Peyer's patch (tissue), 4 donors: ENCODE measurements around the gene ADCY2. TPM values are rescaled to one million over a fixed set of nuclear protein-coding genes. Genes with fewer than 3 reads are reported as not detected.

Experiments used
- DNase-seq, 3 donors: peaks; one replicate each; pipeline ENCODE4 v3.0.0-alpha.2; 2017 to 2019
- H3K27ac ChIP-seq, 4 donors: fragments of 200-600 bp; sonication (generic); one replicate each; pipeline ENCODE4 v1.5.1; 2016 to 2019
- H3K27me3 ChIP-seq, 2 donors: fragments of 200-600 bp; sonication (generic); one replicate each; pipeline ENCODE4 v1.5.1; 2019
- H3K36me3 ChIP-seq, 3 donors: fragments of 200-600 bp; sonication (generic); one replicate each; pipeline ENCODE4 v1.5.1; 2016 to 2019
- H3K4me1 ChIP-seq, 4 donors: fragments of 200-600 bp; sonication (generic); one replicate each; pipeline ENCODE4 v1.5.1; 2016 to 2019
- H3K4me3 ChIP-seq, 4 donors: fragments of 200-600 bp; sonication (generic); 1 replicate in 3 of 4; 2 replicates in 1 of 4; pipeline ENCODE4 v1.5.1; 2016 to 2019; ENCODE audit warnings: mild to moderate bottlenecking in 1 of 4
- H3K9me3 ChIP-seq, 4 donors: fragments of 200-600 bp; sonication (generic); one replicate each; pipeline ENCODE4 v1.5.1; 2016 to 2019; ENCODE audit warnings: mild to moderate bottlenecking in 1 of 4
- POLR2A ChIP-seq, 2 donors: fragments of 450-650 bp; IDR thresholded peaks; one replicate each; pipeline ENCODE4 v1.5.1; 2017; ENCODE audit warnings: antibody characterized with exemption in 2 of 2, mild to moderate bottlenecking in 2 of 2, moderate library complexity in 2 of 2
- total RNA-seq, 4 donors: library from RNA; depleted of rRNA; stranded (reverse); fragments of >200 nt; gene quantifications; one replicate each; pipeline ENCODE4 v1.1.0, GENCODE V29; 2016
- TF ChIP-seq, protein P1 (sequence below), 6 experiments: fragments of 450-650 bp in 4 of 6; fragments of 200-600 bp in 2 of 6; sonication (generic) in 1 of 6; IDR thresholded peaks; one replicate each; pipeline ENCODE4 v1.5.1; 2017 to 2019; ENCODE audit warnings: antibody characterized with exemption in 6 of 6, mild to moderate bottlenecking in 3 of 6, moderate library complexity in 1 of 6

Gene ADCY2
- total RNA-seq, 4 donors from 2014 or later, result 0.53 to 12.4 (median 5.1) TPM

DNA sequence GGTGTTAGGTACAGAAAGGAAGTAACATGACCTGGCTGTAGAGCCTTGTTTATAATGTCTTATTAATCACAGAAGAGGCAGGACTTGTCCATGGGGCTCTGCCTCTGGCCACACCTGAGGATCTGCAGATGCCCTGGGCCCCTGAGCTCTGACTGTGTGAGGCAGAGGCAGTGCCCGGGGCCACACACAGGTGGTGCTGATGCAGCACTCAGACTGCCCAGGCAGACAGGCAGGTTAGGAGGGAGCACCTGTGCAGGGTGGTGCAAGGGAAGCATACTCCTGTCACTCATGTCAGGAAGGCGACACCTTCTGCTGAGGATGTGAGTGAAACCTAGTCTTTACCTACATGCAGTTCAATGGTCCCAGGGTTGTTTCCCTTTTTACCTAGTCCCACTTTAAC, 366.3 kb downstream of the ADCY2 start:
- H3K27ac ChIP-seq, result no peak overlapping the region

DNA sequence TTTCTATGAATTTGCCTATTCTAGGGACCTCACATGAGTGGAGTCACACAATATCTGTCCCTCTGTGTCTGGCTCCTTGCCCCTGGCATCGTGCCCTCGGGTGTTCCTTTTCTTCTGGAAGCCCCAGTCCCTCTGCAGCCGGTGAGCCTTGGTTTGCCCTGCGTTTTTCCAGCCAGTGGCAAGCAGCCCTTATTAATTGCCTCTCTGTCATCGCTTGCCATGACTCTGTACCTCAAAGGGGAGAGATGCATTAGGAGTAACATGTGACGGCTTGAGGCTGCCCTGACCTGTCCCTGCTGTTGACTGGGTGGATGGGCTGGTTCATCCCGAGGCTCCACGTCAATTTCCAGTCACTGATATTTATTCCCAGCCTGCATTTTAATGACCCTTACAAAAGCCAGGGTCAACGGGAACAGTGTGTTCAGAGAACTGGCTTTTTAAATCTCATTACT, 367.7 kb downstream of the ADCY2 start:
- no peak for DNase-seq
- Histone ChIP-seq H3K9me3 (no peaks in the 10 kb centered on the region), H3K27me3 (no peaks in the 10 kb centered on the region), H3K4me1 (no peaks in the 10 kb centered on the region), H3K27ac (no peak overlapping the region), H3K36me3 (no peaks in the 10 kb centered on the region), H3K4me3 (no peak overlapping the region)
- TF ChIP-seq POLR2A (IDR thresholded peaks at IDR 0.05), result no peak
- TF ChIP-seq, protein P1, sequence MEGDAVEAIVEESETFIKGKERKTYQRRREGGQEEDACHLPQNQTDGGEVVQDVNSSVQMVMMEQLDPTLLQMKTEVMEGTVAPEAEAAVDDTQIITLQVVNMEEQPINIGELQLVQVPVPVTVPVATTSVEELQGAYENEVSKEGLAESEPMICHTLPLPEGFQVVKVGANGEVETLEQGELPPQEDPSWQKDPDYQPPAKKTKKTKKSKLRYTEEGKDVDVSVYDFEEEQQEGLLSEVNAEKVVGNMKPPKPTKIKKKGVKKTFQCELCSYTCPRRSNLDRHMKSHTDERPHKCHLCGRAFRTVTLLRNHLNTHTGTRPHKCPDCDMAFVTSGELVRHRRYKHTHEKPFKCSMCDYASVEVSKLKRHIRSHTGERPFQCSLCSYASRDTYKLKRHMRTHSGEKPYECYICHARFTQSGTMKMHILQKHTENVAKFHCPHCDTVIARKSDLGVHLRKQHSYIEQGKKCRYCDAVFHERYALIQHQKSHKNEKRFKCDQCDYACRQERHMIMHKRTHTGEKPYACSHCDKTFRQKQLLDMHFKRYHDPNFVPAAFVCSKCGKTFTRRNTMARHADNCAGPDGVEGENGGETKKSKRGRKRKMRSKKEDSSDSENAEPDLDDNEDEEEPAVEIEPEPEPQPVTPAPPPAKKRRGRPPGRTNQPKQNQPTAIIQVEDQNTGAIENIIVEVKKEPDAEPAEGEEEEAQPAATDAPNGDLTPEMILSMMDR (IDR thresholded peaks at IDR 0.05), result no peak

More for the DNA sequence above, 366.3 kb downstream of the ADCY2 start:
- Histone ChIP-seq H3K4me1 (no peaks in the 10 kb centered on the region), H3K9me3 (no peaks in the 10 kb centered on the region), H3K4me3 (no peak overlapping the region), H3K27me3 (no peaks in the 10 kb centered on the region), H3K36me3 (no peaks in the 10 kb centered on the region)
- TF ChIP-seq, protein P1 (IDR thresholded peaks at IDR 0.05), result no peak
- no peak for TF ChIP-seq POLR2A (IDR thresholded peaks at IDR 0.05)
- DNase-seq, result no peak

DNA sequence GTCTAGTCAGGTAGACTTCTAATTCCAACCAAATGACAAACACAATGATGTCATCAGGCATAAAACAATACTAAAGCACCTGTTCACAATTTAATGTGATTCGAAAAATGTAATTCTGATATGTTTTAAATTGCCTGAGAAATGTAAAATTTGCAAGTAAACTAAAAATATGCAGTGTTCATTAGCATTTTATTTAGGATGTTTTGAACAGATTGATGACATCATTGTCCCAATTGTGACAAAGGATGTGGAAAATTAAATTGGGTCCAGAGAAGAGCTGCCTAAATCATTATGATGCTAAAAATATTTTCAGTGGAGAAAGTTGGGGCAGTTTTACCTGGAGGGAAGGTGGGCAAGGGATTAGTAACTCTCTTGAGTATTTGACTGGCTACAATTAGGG, 368.5 kb downstream of the ADCY2 start:
- Histone ChIP-seq H3K27me3 (no peaks in the 10 kb centered on the region), H3K9me3 (no peaks in the 10 kb centered on the region), H3K4me1 (no peaks in the 10 kb centered on the region), H3K27ac (no peak overlapping the region), H3K4me3 (no peak overlapping the region), H3K36me3 (no peaks in the 10 kb centered on the region)
- no peak for DNase-seq
- no peak for TF ChIP-seq POLR2A (IDR thresholded peaks at IDR 0.05)
- TF ChIP-seq, protein P1 (IDR thresholded peaks at IDR 0.05), result no peak

DNA sequence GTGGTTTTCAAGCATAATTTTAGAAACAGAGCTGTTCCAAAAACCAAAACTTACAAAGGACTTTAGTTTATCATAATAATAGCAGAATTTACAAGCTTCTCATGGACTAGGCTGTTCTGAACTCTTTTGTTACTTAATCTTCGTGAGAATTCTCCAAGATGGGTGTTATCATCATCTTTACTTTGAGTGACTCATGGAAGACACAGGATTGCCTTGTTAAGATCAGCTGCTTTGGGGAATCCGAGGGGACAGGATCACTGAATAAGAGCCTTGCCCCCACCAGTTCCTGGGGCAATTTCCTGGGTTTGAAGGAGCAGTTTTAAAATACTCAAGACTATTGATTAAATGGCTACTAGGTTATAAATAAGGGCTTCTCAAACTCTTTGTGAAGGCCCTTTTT, 374.5 kb downstream of the ADCY2 start:
- Histone ChIP-seq H3K27me3 (no peaks in the 10 kb centered on the region), H3K27ac (no peak overlapping the region), H3K4me3 (no peak overlapping the region), H3K4me1 (no peaks in the 10 kb centered on the region), H3K9me3 (no peaks in the 10 kb centered on the region), H3K36me3 (no peaks in the 10 kb centered on the region)
- no peak for DNase-seq
- TF ChIP-seq, protein P1 (IDR thresholded peaks at IDR 0.05), result no peak

DNA sequence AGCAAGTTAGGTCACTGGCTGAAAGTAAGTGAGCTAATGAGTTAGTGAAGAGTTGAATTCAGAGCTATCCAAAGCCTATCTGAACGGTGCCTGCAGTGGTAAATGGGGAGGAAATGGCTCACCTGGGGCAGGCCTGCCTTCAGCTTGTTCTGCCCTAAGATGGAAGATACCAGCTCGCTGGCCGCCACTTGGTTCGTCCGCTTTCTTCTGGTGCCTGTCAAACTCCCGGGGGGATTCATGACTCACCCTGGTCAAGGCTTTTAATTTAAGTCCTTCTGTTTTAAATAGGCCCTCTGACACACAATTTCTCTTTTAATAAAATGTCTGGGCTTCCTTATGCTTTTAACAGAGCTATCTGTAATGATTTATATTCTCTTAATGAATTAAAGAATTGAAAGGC, 376.2 kb downstream of the ADCY2 start:
- no peak for DNase-seq
- H3K27me3 ChIP-seq, result no peaks in the 10 kb centered on the region
- H3K4me3 ChIP-seq, result no peak overlapping the region
- no peaks in the 10 kb centered on the region for H3K4me1 ChIP-seq
- no peaks in the 10 kb centered on the region for H3K9me3 ChIP-seq
- H3K27ac ChIP-seq, result no peak overlapping the region
- H3K36me3 ChIP-seq, result no peaks in the 10 kb centered on the region
- no peak for TF ChIP-seq POLR2A (IDR thresholded peaks at IDR 0.05)
- TF ChIP-seq, protein P1 (IDR thresholded peaks at IDR 0.05), result no peak

DNA sequence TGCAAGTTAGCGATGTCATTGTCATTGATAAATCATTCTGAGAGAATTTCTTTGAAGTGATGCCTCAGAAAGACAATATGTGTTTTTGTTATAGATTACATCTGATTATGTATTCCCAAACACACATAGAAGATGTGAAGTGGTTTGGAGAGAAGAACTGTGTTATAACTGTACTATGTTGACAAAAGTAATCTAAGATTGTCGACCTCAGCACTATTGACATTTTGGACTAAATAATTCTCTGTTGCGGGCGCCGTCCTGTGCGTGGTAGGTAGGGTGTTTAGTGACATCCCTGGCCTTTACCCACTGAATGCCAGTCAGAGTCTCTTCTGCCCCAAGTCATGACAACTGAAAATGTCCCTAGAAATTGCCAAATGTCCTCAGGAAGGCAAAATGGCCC, 377.2 kb downstream of the ADCY2 start:
- no peak for DNase-seq
- Histone ChIP-seq H3K9me3 (no peaks in the 10 kb centered on the region), H3K36me3 (no peaks in the 10 kb centered on the region), H3K27ac (no peak overlapping the region), H3K4me1 (no peaks in the 10 kb centered on the region), H3K4me3 (no peak overlapping the region), H3K27me3 (no peaks in the 10 kb centered on the region)
- TF ChIP-seq, protein P1 (IDR thresholded peaks at IDR 0.05), result no peak
- TF ChIP-seq POLR2A (IDR thresholded peaks at IDR 0.05), result no peak
